HepG2 (cell line): ENCODE results near the gene ACOT13.

Source experiments
- CTCF ChIP-seq: sonication (generic); formaldehyde crosslinking; IDR thresholded peaks from 2 replicates; pipeline ENCODE4 v1.5.0; 2020; ENCODE audit warnings: mild to moderate bottlenecking, missing genetic modification reagents, moderate library complexity
- EZH2 ChIP-seq: conservative IDR thresholded peaks from 2 replicates; pipeline ENCODE4 v1.6.1; 2012; ENCODE audit warnings: mild to moderate bottlenecking, low read depth, low read length, moderate library complexity
- FOXP1 ChIP-seq, 2 experiments: fragments of 450-650 bp in 1 of 2; IDR thresholded peaks; 2 replicates each; pipeline ENCODE4 v1.6.1; 2017 to 2018; ENCODE audit warnings: antibody characterized with exemption in 1 of 2
- HNRNPH1 ChIP-seq: fragments of 200-400 bp; formaldehyde crosslinking; optimal IDR thresholded peaks from 2 replicates; pipeline ENCODE3; 2017; ENCODE audit warnings: mild to moderate bottlenecking, low read depth, low read length
- POLR2AphosphoS5 ChIP-seq: IDR thresholded peaks from 2 replicates; pipeline ENCODE4 v1.6.1; 2012; ENCODE audit warnings: low read depth, low read length
- RBFOX2 ChIP-seq: fragments of 200-400 bp; formaldehyde crosslinking; IDR thresholded peaks from 2 replicates; pipeline ENCODE4 v1.6.1; 2017; ENCODE audit warnings: low read depth, mild to moderate bottlenecking, low read length
- TCF7L2 ChIP-seq: IDR thresholded peaks from 2 replicates; pipeline ENCODE4 v1.6.1; 2011; ENCODE audit warnings: mild to moderate bottlenecking, low read depth, low read length, moderate library complexity
- ZIK1 ChIP-seq: sonication (generic); formaldehyde crosslinking; IDR thresholded peaks from 2 replicates; pipeline ENCODE4 v1.5.0; 2020; ENCODE audit warnings: mild to moderate bottlenecking, low read depth, missing genetic modification reagents, borderline replicate concordance
- ZNF280D ChIP-seq: sonication (generic); formaldehyde crosslinking; IDR thresholded peaks from 2 replicates; pipeline ENCODE4 v1.5.1; 2020; ENCODE audit warnings: mild to moderate bottlenecking, missing genetic modification reagents
- ZNF446 ChIP-seq: sonication (generic); formaldehyde crosslinking; IDR thresholded peaks from 2 replicates; pipeline ENCODE4 v1.5.0; 2020; ENCODE audit warnings: mild to moderate bottlenecking, missing genetic modification reagents
- ZNF598 ChIP-seq: sonication (generic); formaldehyde crosslinking; IDR thresholded peaks from 2 replicates; pipeline ENCODE4 v1.5.1; 2020; ENCODE audit warnings: mild to moderate bottlenecking, missing genetic modification reagents, borderline replicate concordance

GRCh38 chr6:24642061-24642460 lies 24.8 kb upstream of the ACOT13 start:
- no peak for TF ChIP-seq CTCF (CRISPR knock-in tag)
- no peak for TF ChIP-seq FOXP1 (IDR thresholded peaks at IDR 0.05)
- TF ChIP-seq FOXP1 (CRISPR knock-in tag; IDR thresholded peaks at IDR 0.05), result no peak
- TF ChIP-seq ZNF446 (CRISPR knock-in tag), result no peak
- no peak for TF ChIP-seq POLR2AphosphoS5
- TF ChIP-seq ZIK1 (CRISPR knock-in tag), result no peak
- no peak for TF ChIP-seq ZNF598
- TF ChIP-seq RBFOX2, result no peak
- TF ChIP-seq ZNF280D (CRISPR knock-in tag), result no peak
- no peak for TF ChIP-seq HNRNPH1
- TF ChIP-seq TCF7L2, result no peak
- no peak for TF ChIP-seq EZH2
